ENCODE results near the gene SRPX2.

The SRPX2 gene

GRCh38 chrX:100698551-100698950 lies 54.6 kb downstream of the SRPX2 start:
- no peak for DNase-seq (ENCODE audit: extremely low read depth, insufficient read length)
- no peak for TF ChIP-seq CTCF (IDR thresholded peaks at IDR 0.05; ENCODE audit: insufficient read depth, low read length, poor library complexity, severe bottlenecking)
- Histone ChIP-seq H3K36me3 (ENCODE audit: control insufficient read depth, insufficient read depth, low read length) (no peaks in the 10 kb centered on the region), H3K4me3 (replicated peaks; ENCODE audit: low read depth, low read length) (no peak overlapping the region), H3K27me3 (replicated peaks; ENCODE audit: control insufficient read depth, insufficient read depth, low read length) (no peaks in the 10 kb centered on the region)

- H3K4me3 ChIP-seq (replicated peaks; ENCODE audit: low read depth, low read length) = no peak overlapping the region
- H3K27me3 ChIP-seq (replicated peaks; ENCODE audit: control insufficient read depth, insufficient read depth, low read length) = no peaks in the 10 kb centered on the region
- no peak for TF ChIP-seq CTCF (IDR thresholded peaks at IDR 0.05; ENCODE audit: insufficient read depth, low read length, poor library complexity, severe bottlenecking)
- DNase-seq (ENCODE audit: extremely low read depth, insufficient read length) = no peak
- H3K36me3 ChIP-seq (ENCODE audit: control insufficient read depth, insufficient read depth, low read length) = no peaks in the 10 kb centered on the region
These were observed 56.8 kb downstream of the SRPX2 start for GRCh38 chrX:100700809-100701208.

GRCh38 chrX:100704581-100705203 lies 60.7 kb downstream of the SRPX2 start:
- Histone ChIP-seq H3K36me3 (ENCODE audit: control insufficient read depth, insufficient read depth, low read length) (no peaks in the 10 kb centered on the region), H3K27me3 (replicated peaks; ENCODE audit: control insufficient read depth, insufficient read depth, low read length) (no peaks in the 10 kb centered on the region), H3K4me3 (replicated peaks; ENCODE audit: low read depth, low read length) (no peak overlapping the region)
- TF ChIP-seq CTCF (IDR thresholded peaks at IDR 0.05; ENCODE audit: insufficient read depth, low read length, poor library complexity, severe bottlenecking) = no peak
- no peak for DNase-seq (ENCODE audit: extremely low read depth, insufficient read length)

GRCh38 chrX:100710816-100711215 lies 66.8 kb downstream of the SRPX2 start:
- no peaks in the 10 kb centered on the region for H3K27me3 ChIP-seq (replicated peaks; ENCODE audit: control insufficient read depth, insufficient read depth, low read length)
- TF ChIP-seq CTCF (IDR thresholded peaks at IDR 0.05; ENCODE audit: insufficient read depth, low read length, poor library complexity, severe bottlenecking) = no peak
- H3K4me3 ChIP-seq (replicated peaks; ENCODE audit: low read depth, low read length) = no peak overlapping the region

GRCh38 chrX:100717363-100717762 lies 73.4 kb downstream of the SRPX2 start:
- no peaks in the 10 kb centered on the region for H3K27me3 ChIP-seq (replicated peaks; ENCODE audit: control insufficient read depth, insufficient read depth, low read length)
- H3K4me3 ChIP-seq (replicated peaks; ENCODE audit: low read depth, low read length) = no peak overlapping the region
- H3K36me3 ChIP-seq (ENCODE audit: control insufficient read depth, insufficient read depth, low read length) = no peaks in the 10 kb centered on the region
- DNase-seq (ENCODE audit: extremely low read depth, insufficient read length) = no peak
- no peak for TF ChIP-seq CTCF (IDR thresholded peaks at IDR 0.05; ENCODE audit: insufficient read depth, low read length, poor library complexity, severe bottlenecking)

More at GRCh38 chrX:100710816-100711215, 66.8 kb downstream of the SRPX2 start:
- DNase-seq (ENCODE audit: extremely low read depth, insufficient read length) = no peak
- no peaks in the 10 kb centered on the region for H3K36me3 ChIP-seq (ENCODE audit: control insufficient read depth, insufficient read depth, low read length)

- TF ChIP-seq CTCF (IDR thresholded peaks at IDR 0.05; ENCODE audit: insufficient read depth, low read length, poor library complexity, severe bottlenecking) = no peak
- H3K36me3 ChIP-seq (ENCODE audit: control insufficient read depth, insufficient read depth, low read length) = no peaks in the 10 kb centered on the region
- no peak overlapping the region for H3K4me3 ChIP-seq (replicated peaks; ENCODE audit: low read depth, low read length)
- DNase-seq (ENCODE audit: extremely low read depth, insufficient read length) = no peak
- no peaks in the 10 kb centered on the region for H3K27me3 ChIP-seq (replicated peaks; ENCODE audit: control insufficient read depth, insufficient read depth, low read length)
These were observed 75.1 kb downstream of the SRPX2 start for GRCh38 chrX:100719139-100719538.
